Activated T-cell treated with anti-CD3 and anti-CD28 coated beads, Interleukin-2, amount 50 U/mL, for 4 hours (primary cell): ENCODE data around the gene SMYD3. TPM values are rescaled to one million over a fixed set of nuclear protein-coding genes. Genes with fewer than 3 reads are reported as not detected.
"Not testable (repeated sequence)": the region's sequence is repeated elsewhere in the genome, so short reads cannot be mapped to it uniquely, and the experiment has no call there.

Experiments used
- ATAC-seq, 2 donors: fragments of 200-7000 bp; cut with Tn5 transposase; one replicate each; pipeline ENCODE4 v1.10.0; 2021
- DNase-seq: peaks from one replicate; pipeline ENCODE4 v3.0.0-alpha.2; 2020
- H3K27me3 Mint-ChIP-seq: one replicate; pipeline ENCODE4 v1.8.0; 2021; ENCODE audit warnings: low read depth, mixed read lengths
- H3K36me3 Mint-ChIP-seq: one replicate; pipeline ENCODE4 v1.8.0; 2022; ENCODE audit warnings: mixed read lengths; ENCODE audit not compliant: insufficient read depth
- H3K4me1 Mint-ChIP-seq: one replicate; pipeline ENCODE4 v1.8.0; 2021; ENCODE audit warnings: low read depth, mixed read lengths
- H3K4me3 Mint-ChIP-seq: one replicate; pipeline ENCODE4 v1.8.0; 2021; ENCODE audit warnings: mild to moderate bottlenecking, moderate library complexity, mixed read lengths
- H3K9me3 Mint-ChIP-seq: one replicate; pipeline ENCODE4 v1.8.0; 2021; ENCODE audit warnings: mixed read lengths
- total RNA-seq, 3 donors: library from RNA; stranded (reverse); gene quantifications; one replicate each; pipeline ENCODE4 v1.2.1, GENCODE V29; 2021

The SMYD3 gene
- total RNA-seq, 3 donors from 2014 or later = 10.7 to 13.0 (median 11.9) TPM

GRCh38 chr1:246032031-246032551 is 475.0 kb downstream of the SMYD3 start:
- DNase-seq = no peak
- H3K4me1 Mint-ChIP-seq = no peaks in the 10 kb centered on the region
- H3K4me3 Mint-ChIP-seq = no peak overlapping the region
- ATAC-seq = no peak
- H3K27me3 Mint-ChIP-seq = no peaks in the 10 kb centered on the region
- no peaks in the 10 kb centered on the region for H3K36me3 Mint-ChIP-seq
- peaks cover 8% of the 10 kb centered on the region for H3K9me3 Mint-ChIP-seq

GRCh38 chr1:246029616-246030015 is 477.5 kb downstream of the SMYD3 start:
- peaks cover 8% of the 10 kb centered on the region for H3K9me3 Mint-ChIP-seq
- no peaks in the 10 kb centered on the region for H3K36me3 Mint-ChIP-seq
- no peaks in the 10 kb centered on the region for H3K4me1 Mint-ChIP-seq
- DNase-seq = no peak
- H3K27me3 Mint-ChIP-seq = no peaks in the 10 kb centered on the region
- ATAC-seq = no peak
- H3K4me3 Mint-ChIP-seq = no peak overlapping the region

GRCh38 chr1:246024118-246024517 is 483.0 kb downstream of the SMYD3 start:
- not testable (repeated sequence) for H3K4me1 Mint-ChIP-seq, H3K9me3 Mint-ChIP-seq, H3K27me3 Mint-ChIP-seq, ATAC-seq, DNase-seq, H3K36me3 Mint-ChIP-seq, H3K4me3 Mint-ChIP-seq

GRCh38 chr1:246020211-246020954 is 486.7 kb downstream of the SMYD3 start:
- DNase-seq (no peak), ATAC-seq (peak in 1 of 2 donors; percentile 61)
- H3K36me3 Mint-ChIP-seq = no peaks in the 10 kb centered on the region
- H3K4me3 Mint-ChIP-seq = no peak overlapping the region
- H3K27me3 Mint-ChIP-seq = no peaks in the 10 kb centered on the region
- H3K4me1 Mint-ChIP-seq = peaks cover 7% of the 10 kb centered on the region
- H3K9me3 Mint-ChIP-seq = no peaks in the 10 kb centered on the region

GRCh38 chr1:246018146-246018545 is 488.9 kb downstream of the SMYD3 start:
- H3K4me3 Mint-ChIP-seq = no peak overlapping the region
- no peaks in the 10 kb centered on the region for H3K9me3 Mint-ChIP-seq
- ATAC-seq (no peak), DNase-seq (no peak)
- no peaks in the 10 kb centered on the region for H3K27me3 Mint-ChIP-seq
- peaks cover 4% of the 10 kb centered on the region for H3K4me1 Mint-ChIP-seq
- H3K36me3 Mint-ChIP-seq = no peaks in the 10 kb centered on the region

GRCh38 chr1:246012341-246012740 is 494.7 kb downstream of the SMYD3 start:
- Mint-ChIP-seq H3K4me1 (no peaks in the 10 kb centered on the region), H3K27me3 (no peaks in the 10 kb centered on the region), H3K4me3 (no peak overlapping the region), H3K9me3 (no peaks in the 10 kb centered on the region), H3K36me3 (no peaks in the 10 kb centered on the region)
- ATAC-seq (no peak), DNase-seq (no peak)

- no peaks in the 10 kb centered on the region for H3K9me3 Mint-ChIP-seq
- H3K4me1 Mint-ChIP-seq = no peaks in the 10 kb centered on the region
- no peaks in the 10 kb centered on the region for H3K36me3 Mint-ChIP-seq
- ATAC-seq (no peak), DNase-seq (no peak)
- H3K4me3 Mint-ChIP-seq = no peak overlapping the region
- no peaks in the 10 kb centered on the region for H3K27me3 Mint-ChIP-seq
Measured at GRCh38 chr1:246010386-246010785, 496.7 kb downstream of the SMYD3 start.

GRCh38 chr1:246008363-246008831 is 498.7 kb downstream of the SMYD3 start:
- Mint-ChIP-seq H3K4me3 (no peak overlapping the region), H3K9me3 (no peaks in the 10 kb centered on the region), H3K36me3 (no peaks in the 10 kb centered on the region), H3K27me3 (no peaks in the 10 kb centered on the region), H3K4me1 (no peaks in the 10 kb centered on the region)
- DNase-seq (no peak), ATAC-seq (no peak)

GRCh38 chr1:246005067-246005466 is 502.0 kb downstream of the SMYD3 start:
- H3K4me1 Mint-ChIP-seq = no peaks in the 10 kb centered on the region
- no peaks in the 10 kb centered on the region for H3K36me3 Mint-ChIP-seq
- DNase-seq = no peak
- H3K4me3 Mint-ChIP-seq = no peak overlapping the region
- no peaks in the 10 kb centered on the region for H3K9me3 Mint-ChIP-seq
- ATAC-seq = no peak
- no peaks in the 10 kb centered on the region for H3K27me3 Mint-ChIP-seq

GRCh38 chr1:246004301-246004700 is 502.8 kb downstream of the SMYD3 start:
- no peak overlapping the region for H3K4me3 Mint-ChIP-seq
- no peaks in the 10 kb centered on the region for H3K9me3 Mint-ChIP-seq
- ATAC-seq (no peak), DNase-seq (no peak)
- no peaks in the 10 kb centered on the region for H3K27me3 Mint-ChIP-seq
- H3K36me3 Mint-ChIP-seq = no peaks in the 10 kb centered on the region
- no peaks in the 10 kb centered on the region for H3K4me1 Mint-ChIP-seq

GRCh38 chr1:246003442-246003730 is 503.7 kb downstream of the SMYD3 start:
- H3K27me3 Mint-ChIP-seq = no peaks in the 10 kb centered on the region
- H3K36me3 Mint-ChIP-seq = peaks cover 4% of the 10 kb centered on the region
- DNase-seq (no peak), ATAC-seq (no peak)
- H3K4me3 Mint-ChIP-seq = no peak overlapping the region
- H3K9me3 Mint-ChIP-seq = no peaks in the 10 kb centered on the region
- no peaks in the 10 kb centered on the region for H3K4me1 Mint-ChIP-seq

- ATAC-seq (peak; percentile 59 to 63), DNase-seq (peak; percentile 81)
- no peaks in the 10 kb centered on the region for H3K27me3 Mint-ChIP-seq
- H3K36me3 Mint-ChIP-seq = peaks cover 5% of the 10 kb centered on the region
- H3K4me3 Mint-ChIP-seq = no peak overlapping the region
- no peaks in the 10 kb centered on the region for H3K9me3 Mint-ChIP-seq
- no peaks in the 10 kb centered on the region for H3K4me1 Mint-ChIP-seq
Measured at GRCh38 chr1:246002725-246003441, 504.2 kb downstream of the SMYD3 start.

- no peak for ATAC-seq
- Mint-ChIP-seq H3K4me3 (no peak overlapping the region), H3K36me3 (peaks cover 7% of the 10 kb centered on the region), H3K27me3 (no peaks in the 10 kb centered on the region), H3K4me1 (no peaks in the 10 kb centered on the region), H3K9me3 (no peaks in the 10 kb centered on the region)
- no peak for DNase-seq
Measured at GRCh38 chr1:246001837-246002230, 505.2 kb downstream of the SMYD3 start.

- Mint-ChIP-seq H3K27me3 (no peaks in the 10 kb centered on the region), H3K4me3 (no peak overlapping the region), H3K9me3 (no peaks in the 10 kb centered on the region), H3K36me3 (peaks cover 7% of the 10 kb centered on the region), H3K4me1 (no peaks in the 10 kb centered on the region)
- DNase-seq (no peak), ATAC-seq (no peak)
Measured at GRCh38 chr1:246001142-246001836, 505.8 kb downstream of the SMYD3 start.
